ENCODE data around the gene PPP1R8. TPM values are rescaled to one million over a fixed set of nuclear protein-coding genes. Genes with fewer than 3 reads are reported as not detected.

The PPP1R8 gene
- total RNA-seq, result 43.7 and 47.8 TPM in 2 replicates

DNA sequence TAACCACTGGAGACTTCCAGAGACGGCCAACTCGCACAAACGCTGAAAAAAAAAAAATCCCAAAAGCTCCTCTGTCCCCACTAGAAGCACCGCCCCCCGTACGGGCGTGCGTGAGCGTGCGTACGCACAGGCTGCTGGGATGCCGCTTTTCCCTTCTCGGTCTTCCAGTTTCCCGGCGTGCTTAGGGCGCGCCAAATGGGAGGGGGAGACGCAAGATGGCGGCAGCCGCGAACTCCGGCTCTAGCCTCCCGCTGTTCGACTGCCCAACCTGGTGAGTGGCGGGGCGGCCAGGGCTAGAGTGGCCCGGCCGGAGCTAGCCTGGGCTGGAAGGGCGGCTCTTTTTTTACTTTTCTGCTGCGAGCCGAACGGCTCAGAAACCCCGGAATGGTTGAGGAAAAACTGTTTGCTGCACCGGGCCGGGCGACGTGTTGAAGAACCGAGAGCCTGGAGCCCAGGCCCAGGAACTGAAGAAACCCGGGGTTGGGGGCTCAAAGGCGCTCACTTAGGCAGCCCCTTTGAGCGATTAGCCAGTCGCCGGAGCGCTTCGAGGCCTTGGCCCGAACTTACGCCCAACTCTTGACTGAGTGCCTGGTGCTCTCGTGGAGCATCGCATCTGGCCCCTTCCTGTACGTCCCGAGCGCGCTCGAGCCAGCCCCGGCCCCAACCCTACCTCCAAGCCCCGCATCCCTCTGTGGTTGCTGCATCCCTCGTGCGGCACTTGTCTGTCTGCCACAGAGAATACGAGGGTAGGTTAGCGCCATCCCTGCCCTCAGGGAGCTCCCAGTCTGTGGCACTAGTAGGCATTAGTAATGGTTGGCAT, at the start of gene PPP1R8:
TSS of gene PPP1R8 (plus strand) at position 162 of the 820 bp plus-strand sequence. CDS start at position 216, 54 bp downstream.

DNA sequence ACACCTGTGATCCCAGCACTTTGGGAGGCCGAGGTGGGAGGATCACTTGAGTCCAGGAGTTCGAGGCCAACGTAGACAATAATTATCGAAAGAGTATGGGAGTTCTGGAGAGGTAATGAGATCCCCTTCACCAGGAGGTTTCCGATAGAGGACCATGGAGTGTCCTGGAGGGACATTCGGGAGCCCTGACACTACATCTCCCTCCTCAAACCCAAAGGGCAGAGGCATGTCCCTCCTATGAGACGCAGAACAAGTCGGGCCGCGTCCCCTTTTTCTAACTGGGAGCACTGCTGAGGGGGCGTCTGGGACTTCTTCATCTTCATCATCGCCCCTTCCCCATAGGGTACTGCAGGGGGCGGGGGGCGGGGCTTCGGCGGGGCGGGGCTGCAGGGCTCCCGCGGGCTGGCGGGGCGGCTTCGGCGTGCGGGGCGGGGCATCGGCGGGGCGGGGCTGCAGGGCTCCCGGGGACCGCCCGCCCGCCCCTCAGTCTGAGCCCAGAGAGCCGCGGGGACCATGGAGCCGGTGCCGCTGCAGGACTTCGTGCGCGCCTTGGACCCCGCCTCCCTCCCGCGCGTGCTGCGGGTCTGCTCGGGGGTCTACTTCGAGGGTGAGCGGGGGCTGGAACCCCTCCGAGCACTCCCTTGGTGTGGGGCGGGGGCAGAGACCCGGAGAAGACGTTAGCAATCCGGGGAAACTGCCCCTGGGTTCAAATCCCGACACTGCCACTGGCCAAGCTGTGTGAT, 41.6 kb downstream of the PPP1R8 start, which contains the start of gene THEMIS2:
TSS of gene THEMIS2 (plus strand) at position 486 of the 743 bp plus-strand sequence. CDS start at position 514, 28 bp downstream.

Other genes starting within 250 kb of the PPP1R8 start
- gene AHDC1, start 226.6 kb upstream of the PPP1R8 start, total RNA-seq, result 20.2 and 21.6 TPM in 2 replicates
- gene FGR, start 195.6 kb upstream of the PPP1R8 start, total RNA-seq, result under 0.01 and 0.30 TPM in 2 replicates
- gene IFI6, start 158.6 kb upstream of the PPP1R8 start, total RNA-seq, result 31.8 and 37.1 TPM in 2 replicates
- gene FAM76A, start 104.8 kb upstream of the PPP1R8 start, total RNA-seq, result 10.2 and 12.9 TPM in 2 replicates
- gene STX12, start 57.6 kb upstream of the PPP1R8 start, total RNA-seq, result 51.7 and 80.0 TPM in 2 replicates
- 6.5 and 8.9 TPM in 2 replicates for gene THEMIS2, start 41.8 kb downstream of the PPP1R8 start, total RNA-seq
- gene RPA2, start 83.8 kb downstream of the PPP1R8 start, total RNA-seq, result 26.3 and 35.3 TPM in 2 replicates
- 0.07 TPM in 1 of 2 replicates, not detected in the other for gene SMPDL3B, start 104.2 kb downstream of the PPP1R8 start, total RNA-seq
- gene XKR8, start 129.2 kb downstream of the PPP1R8 start, total RNA-seq, result 5.5 and 6.3 TPM in 2 replicates